ENCODE measurements around the gene AMN1. TPM values are rescaled to one million over a fixed set of nuclear protein-coding genes. Genes with fewer than 3 reads are reported as not detected.

AMN1 gene
- total and polyA plus RNA-seq, 2 of the 13 experiments (the other 11 are each of a cell fraction or from before 2014, with no cell fraction given) = 7.5 to 26.5 TPM

- no peak for TF ChIP-seq ZNF142 (CRISPR knock-in tag; IDR thresholded peaks at IDR 0.05)
- no peak for TF ChIP-seq ZFP37 (CRISPR knock-in tag; IDR thresholded peaks at IDR 0.05; ENCODE audit: borderline replicate concordance)
- TF ChIP-seq NFE2 (CRISPR knock-in tag; IDR thresholded peaks at IDR 0.05) = no peak
- TF ChIP-seq CCDC6 (CRISPR knock-in tag; IDR thresholded peaks at IDR 0.05) = no peak
- no peak for TF ChIP-seq ZNF713 (CRISPR knock-in tag; IDR thresholded peaks at IDR 0.05)
- TF ChIP-seq ZNF282 (IDR thresholded peaks at IDR 0.05; ENCODE audit: partially characterized antibody) = no peak
- peak; percentile 78 for TF ChIP-seq ARID5B (CRISPR knock-in tag; IDR thresholded peaks at IDR 0.05)
- TF ChIP-seq KDM6A (CRISPR knock-in tag; IDR thresholded peaks at IDR 0.05; ENCODE audit: low read depth) = no peak
- TF ChIP-seq BCL6 (CRISPR knock-in tag; IDR thresholded peaks at IDR 0.05) = peak; percentile 76
- no peak for TF ChIP-seq ZNF547 (CRISPR knock-in tag; IDR thresholded peaks at IDR 0.05)
- TF ChIP-seq ZNF414 (CRISPR knock-in tag; IDR thresholded peaks at IDR 0.05) = no peak
- TF ChIP-seq ZNF20 (CRISPR knock-in tag; IDR thresholded peaks at IDR 0.05) = no peak
These were observed 87.2 kb downstream of the AMN1 start (continued) for GRCh38 chr12:31641509-31642090.

Data from HepG2 (cell line).